Renal cortex interstitium (tissue), 11 donors: ENCODE results near the gene ARMC5. TPM values are rescaled to one million over a fixed set of nuclear protein-coding genes. Genes with fewer than 3 reads are reported as not detected.

Source experiments
- DNase-seq, 11 donors: peaks; one replicate each; pipeline ENCODE4 v3.0.0-alpha.2; 2013; ENCODE audit warnings: low read depth in 9 of 11, low spot score in 4 of 11; ENCODE audit errors: extremely low read depth in 1 of 11
- polyA plus RNA-seq, 3 donors: library from polyadenylated mRNA; unstranded; fragments of 120-200 nt; gene quantifications; one replicate each; pipeline ENCODE4 v1.2.1, GENCODE V29; 2013; ENCODE audit not compliant: insufficient read length in 3 of 3

Gene ARMC5
- polyA plus RNA-seq, 3 donors: 10.2 to 14.6 (median 14.3) TPM

- DNase-seq: no peak
Measured at GRCh38 chr16:31455601-31456314, 3.5 kb upstream of the ARMC5 start.

GRCh38 chr16:31456988-31457360, 2.3 kb upstream of the ARMC5 start:
- no peak for DNase-seq

DNA sequence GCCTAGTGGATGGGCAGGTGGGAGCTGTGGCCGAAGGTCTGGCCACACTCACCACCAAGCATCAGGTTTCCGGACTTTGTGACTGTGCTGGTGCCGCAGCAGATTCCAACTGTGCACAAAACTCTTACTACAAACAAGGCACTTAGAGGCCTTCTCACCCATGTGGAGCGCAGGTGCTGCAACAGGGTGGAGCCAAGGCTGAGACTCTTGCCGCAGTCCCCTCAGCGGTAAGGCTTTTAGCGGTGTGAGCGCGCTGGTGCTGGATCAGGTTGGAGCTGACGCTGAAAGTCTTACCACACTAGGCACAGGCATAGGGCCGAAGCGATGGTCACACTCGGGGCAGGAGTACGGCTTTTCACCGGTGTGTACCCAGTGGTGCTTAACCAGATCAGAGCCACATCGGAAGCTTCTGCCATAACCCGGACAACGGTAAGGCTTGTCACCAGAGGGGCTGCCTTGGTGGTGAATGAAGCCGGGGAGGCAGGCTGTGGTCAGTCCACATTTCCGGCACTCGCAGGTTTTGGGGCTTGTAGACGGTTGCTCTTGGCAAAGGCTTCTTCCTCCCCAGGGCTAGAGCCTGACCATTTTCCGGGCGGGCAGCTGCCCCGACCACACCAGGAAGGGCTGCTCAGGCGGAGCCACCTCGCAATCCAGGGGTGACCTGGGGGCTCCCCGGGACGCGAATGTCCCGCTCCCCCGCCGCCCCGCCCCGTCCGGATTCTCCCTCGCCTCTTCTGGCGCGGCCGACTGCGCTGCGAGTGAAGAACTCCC, 1.0 kb upstream of the ARMC5 start:
- peak in 1 of 11 donors; percentile 33 for DNase-seq

DNA sequence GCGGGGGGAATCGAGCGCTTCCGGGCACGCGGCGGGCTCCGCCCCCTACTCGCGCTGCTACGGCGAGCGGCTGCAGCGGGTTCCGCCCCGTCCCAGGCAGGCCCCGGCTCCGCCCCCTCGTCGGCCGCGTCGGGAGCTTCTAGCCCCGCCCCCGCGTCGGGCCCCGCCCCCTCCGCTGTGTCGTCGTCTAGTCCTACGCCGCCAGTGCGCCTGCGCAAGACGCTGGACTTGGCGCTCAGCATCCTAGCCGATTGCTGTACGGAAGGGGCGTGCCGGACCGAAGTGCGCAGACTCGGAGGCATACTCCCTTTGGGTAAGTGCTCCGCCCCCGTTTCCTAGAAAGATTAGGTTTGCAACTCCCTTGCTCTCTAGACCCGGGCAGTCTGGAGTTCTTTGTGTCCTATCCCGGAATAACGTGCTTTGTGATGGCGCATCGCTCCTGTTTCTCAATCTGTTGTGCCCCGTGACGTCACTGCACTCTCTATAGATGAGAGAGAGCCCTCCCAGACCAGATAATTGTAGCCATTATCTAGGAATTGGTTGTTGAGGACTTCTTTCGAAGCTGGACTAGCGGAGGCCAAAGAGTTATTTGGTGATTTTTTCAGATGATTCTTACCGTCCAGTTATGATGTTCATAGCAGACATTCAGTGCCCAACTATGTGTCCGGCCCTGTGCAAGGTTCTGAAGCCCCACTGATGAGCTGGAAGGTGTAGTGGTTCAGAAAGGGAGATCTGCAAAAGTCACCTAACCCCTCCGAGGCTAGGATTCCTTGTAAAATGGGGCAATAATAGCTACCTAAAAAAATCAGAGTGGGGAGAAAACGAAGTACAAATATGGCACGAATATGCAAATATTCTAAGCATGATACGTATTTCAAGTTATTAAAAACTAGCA, 633 bp downstream of the ARMC5 start:
- DNase-seq: peak; percentile 97 to 100 (median 99)

GRCh38 chr16:31460582-31461002, 1.3 kb downstream of the ARMC5 start:
- DNase-seq: no peak

DNA sequence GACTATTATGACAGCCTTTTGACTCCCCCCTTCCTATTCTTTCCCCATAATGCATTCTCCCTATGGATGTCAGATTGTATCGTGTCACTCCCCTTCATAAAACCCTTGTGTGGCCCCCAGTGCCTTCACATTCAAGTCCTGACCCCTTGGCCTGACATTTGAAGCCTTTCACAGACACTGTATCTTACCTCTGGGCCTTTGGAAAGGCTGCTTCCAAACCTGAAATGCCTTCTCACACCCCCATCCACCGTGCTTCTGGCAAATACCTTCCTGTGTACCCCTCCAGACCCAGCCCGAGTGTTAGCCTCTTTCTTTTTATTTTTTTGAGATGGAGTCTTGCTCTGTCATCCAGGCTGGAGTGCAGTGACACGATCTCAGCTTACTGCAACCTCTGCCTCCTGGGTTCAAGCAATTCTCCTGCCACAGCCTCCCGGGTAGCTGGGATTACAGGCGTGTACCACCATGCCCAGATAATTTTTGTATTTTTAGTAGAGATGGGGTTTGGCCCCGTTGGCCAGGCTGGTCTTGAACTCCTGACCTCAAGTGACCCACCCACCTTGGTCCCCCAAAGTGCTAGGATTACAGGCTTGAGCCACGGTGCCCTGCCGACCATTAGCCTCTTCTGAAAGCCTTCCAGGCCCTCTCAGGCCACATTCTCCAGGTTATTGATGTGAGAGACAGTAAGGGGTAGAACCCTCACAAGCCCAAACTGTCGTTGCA, 2.1 kb downstream of the ARMC5 start:
- no peak for DNase-seq

DNA sequence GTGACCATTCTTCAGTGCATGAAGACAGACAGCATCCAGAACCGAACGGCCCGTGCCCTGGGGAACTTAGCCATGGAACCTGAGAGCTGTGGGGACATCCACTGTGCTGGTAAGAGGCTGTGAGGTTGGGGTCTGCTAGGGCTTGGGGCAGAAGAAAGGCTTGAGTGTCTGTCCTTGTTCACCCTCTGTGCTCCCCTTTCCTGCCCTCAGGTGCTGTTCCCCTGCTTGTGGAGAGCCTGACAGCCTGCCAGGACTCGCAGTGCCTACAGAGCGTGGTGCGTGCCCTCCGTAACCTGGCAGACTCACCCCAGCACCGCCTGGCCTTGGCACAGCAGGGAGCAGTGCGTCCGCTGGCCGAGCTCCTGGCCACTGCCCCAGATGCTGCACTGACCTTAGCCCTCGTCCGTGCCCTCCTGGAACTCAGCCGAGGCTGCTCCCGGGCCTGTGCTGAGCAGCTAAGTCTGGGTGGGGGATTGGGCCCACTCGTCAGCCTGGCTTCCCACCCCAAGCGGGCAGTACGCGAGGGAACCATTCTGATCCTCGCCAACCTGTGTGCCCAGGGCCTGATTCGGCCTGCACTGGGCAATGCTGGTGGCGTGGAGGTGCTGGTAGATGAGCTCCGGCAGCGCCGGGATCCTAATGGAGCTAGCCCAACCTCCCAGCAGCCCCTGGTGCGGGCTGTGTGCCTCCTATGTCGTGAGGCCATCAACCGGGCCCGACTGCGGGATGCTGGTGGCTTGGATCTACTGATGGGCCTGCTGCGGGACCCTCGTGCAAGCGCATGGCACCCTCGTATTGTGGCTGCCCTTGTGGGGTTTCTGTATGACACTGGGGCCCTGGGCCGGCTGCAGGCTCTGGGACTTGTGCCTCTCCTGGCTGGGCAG, 2.9 kb downstream of the ARMC5 start:
- DNase-seq: no peak

GRCh38 chr16:31464348-31464769, 5.1 kb downstream of the ARMC5 start:
- no peak for DNase-seq

DNA sequence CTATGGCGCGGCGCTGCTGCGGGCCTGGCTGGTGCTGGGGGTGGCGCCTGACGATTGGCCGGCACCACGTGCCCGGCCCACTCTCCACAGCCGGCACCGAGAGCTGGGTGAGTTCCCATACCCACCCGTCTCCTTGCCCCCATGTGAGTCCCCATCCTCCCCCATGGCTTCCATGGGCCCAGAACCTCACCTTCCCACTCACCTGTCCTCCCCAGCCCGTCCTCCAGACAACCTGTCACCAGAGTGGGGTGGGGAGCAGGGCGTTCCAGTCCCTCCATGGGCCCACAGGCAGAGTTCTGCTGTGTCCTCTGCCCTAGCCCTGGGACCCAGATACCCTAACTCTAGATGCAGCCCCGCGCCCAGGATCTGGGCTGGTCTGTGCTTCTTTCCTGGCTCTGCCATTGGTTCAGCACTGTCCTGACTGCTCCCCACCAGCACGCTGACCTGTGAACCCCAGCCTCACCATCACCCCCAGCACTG, 5.5 kb downstream of the ARMC5 start:
- no peak for DNase-seq

- no peak for DNase-seq
Measured at GRCh38 chr16:31465788-31466370, 6.6 kb downstream of the ARMC5 start.

DNA sequence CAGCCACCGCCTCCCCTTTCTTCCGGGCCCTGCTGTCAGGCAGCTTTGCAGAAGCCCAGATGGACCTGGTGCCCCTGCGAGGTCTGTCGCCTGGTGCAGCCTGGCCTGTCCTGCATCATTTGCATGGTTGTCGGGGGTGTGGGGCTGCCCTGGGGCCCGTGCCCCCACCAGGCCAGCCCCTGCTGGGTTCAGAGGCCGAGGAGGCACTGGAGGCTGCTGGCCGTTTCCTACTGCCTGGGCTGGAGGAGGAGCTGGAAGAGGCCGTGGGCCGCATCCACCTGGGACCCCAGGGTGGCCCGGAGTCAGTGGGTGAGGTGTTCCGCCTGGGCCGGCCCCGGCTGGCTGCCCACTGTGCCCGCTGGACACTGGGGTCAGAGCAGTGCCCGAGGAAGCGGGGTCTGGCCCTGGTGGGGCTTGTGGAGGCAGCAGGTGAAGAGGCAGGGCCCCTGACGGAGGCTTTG, 7.1 kb downstream of the ARMC5 start:
- DNase-seq: no peak

DNA sequence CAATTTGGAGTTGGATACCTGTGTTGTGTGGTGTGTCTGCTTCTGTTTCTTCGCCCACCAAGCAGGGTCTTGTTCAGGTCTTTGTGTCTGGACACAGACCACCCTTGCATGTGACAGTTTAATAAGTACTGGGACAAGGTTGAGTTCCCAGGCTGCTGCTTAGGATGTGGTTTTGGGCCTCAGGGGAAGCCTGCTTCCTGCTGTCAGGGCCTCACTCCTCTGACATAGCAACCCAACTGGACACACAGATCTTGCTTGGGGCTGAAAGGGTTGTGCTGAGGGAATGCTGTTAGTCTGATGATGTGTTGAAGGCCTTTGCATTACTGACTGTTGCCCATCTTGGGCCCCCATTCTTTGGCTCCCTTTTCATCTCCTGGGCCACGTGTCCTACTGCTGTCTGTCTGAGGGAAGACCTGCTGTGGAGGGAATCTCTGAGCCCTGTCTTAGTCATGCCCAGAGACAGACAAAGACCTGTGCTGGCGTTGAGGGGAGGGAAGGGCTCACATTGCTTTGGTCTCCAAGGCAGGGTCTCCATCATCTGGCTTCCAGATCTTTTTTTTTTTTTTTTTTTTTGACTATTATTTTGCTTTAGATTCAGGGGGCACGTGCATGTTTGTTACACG, 8.0 kb downstream of the ARMC5 start:
- no peak for DNase-seq

- DNase-seq: no peak
Measured at GRCh38 chr16:31467858-31468257, 8.6 kb downstream of the ARMC5 start.

GRCh38 chr16:31470615-31471014, 11.3 kb downstream of the ARMC5 start:
- no peak for DNase-seq

- no peak for DNase-seq
Measured at GRCh38 chr16:31471241-31471874, 12.1 kb downstream of the ARMC5 start.

GRCh38 chr16:31471875-31472708, 12.8 kb downstream of the ARMC5 start, which contains the start of gene TGFB1I1:
TGFB1I1 (plus strand) TSS chr16:31472152; CDS start chr16:31472189, 37 bp downstream.
- peak in 1 of 11 donors; percentile 40 for DNase-seq
